ENCODE measurements around the gene YTHDF1.

YTHDF1 gene

GRCh38 chr20:63204362-63204761 is 11.6 kb downstream of the YTHDF1 start:
- no peak for DNase-seq

- no peak for DNase-seq
Observed at GRCh38 chr20:63202811-63203526, 13.0 kb downstream of the YTHDF1 start.

DNA sequence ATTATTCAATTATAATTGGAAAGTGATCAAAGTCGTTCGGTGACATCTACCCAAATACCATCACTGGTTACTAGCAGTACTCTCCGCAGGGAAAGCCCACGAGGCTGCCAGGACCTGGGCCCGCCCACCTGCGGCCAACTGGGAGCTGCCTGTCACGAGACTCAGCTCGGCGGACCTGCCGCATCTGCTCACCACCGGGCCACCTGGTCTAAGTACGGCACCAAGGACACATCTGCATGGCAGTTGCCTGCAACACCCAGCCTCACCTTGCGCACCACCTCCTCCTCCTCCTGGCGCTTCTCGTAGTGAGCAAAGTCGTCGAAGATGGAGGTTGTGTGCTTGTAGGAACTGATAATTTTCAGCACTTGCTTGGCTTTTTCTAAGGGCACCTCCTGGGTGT is 13.9 kb downstream of the YTHDF1 start:
- no peak for DNase-seq

DNA sequence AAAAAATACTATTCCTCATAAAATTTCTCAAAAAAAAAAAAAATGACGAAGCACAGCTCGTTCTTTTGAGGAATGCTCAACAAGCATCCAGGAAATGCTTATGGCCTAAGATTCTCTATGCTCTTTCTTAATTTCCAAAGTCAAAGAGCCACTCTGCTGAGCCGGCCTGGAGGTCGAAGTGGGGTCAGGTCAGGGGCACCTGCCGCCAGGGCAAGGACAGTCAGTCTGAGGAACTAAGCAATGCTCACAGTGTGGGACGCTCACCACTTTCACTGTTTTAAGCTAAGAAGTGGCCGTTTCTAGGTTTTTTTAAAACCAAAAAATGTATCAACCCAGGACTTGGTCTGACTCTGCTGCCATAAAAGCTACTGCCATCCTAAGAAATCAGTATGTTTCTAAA is 17.3 kb downstream of the YTHDF1 start:
- DNase-seq: no peak

- DNase-seq: no peak
Observed at GRCh38 chr20:63196768-63197470, 19.0 kb downstream of the YTHDF1 start.

DNA sequence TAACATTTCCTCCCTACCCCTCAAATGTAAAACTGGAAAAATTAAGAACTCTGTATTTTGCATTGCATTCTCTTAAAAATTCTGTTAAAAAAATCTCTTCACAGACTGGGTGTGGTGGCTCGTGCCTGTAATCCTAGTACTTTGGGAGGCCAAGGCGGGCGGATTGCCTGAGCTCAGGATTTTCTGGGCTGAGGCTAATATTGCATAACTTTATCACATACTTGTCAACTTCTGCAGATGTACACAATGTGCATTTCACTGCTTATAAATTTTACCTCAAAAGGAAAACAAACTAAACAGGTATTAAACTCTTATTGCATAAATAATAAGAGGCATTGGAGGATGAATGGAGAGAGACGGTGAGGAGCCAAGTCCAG is 21.1 kb downstream of the YTHDF1 start:
- no peak for DNase-seq

- no peak for DNase-seq
Observed at GRCh38 chr20:63194007-63194796, 21.7 kb downstream of the YTHDF1 start.

DNA sequence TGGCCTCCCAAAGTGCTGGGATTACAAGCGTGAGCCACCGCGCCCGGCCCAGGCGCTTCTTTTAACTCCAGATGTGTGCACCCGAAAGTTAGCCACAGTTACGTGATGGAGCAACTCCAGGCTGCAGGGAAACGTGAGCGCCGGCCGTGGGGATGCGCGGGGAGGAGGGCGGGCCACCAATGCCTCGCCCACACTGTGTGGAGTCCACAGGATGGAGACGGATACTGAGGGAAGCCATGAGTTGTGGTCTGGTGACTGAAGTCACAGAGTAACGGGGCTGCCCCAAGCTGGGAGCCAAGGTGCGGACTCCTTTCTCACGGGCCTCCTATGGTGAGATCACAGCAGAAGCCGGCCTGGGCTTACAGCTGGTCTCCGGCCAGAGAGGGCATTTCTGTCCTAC is 23.2 kb downstream of the YTHDF1 start:
- no peak for DNase-seq

- DNase-seq: peak; percentile 92
Observed at GRCh38 chr20:63191400-63191799, 24.5 kb downstream of the YTHDF1 start.

- DNase-seq: no peak
Observed at GRCh38 chr20:63190828-63191227, 25.1 kb downstream of the YTHDF1 start.

GRCh38 chr20:63189846-63190559 is 25.9 kb downstream of the YTHDF1 start:
- no peak for DNase-seq

GRCh38 chr20:63189322-63189642 is 26.6 kb downstream of the YTHDF1 start:
- no peak for DNase-seq

- no peak for DNase-seq
Observed at GRCh38 chr20:63188641-63189321, 27.1 kb downstream of the YTHDF1 start.

DNA sequence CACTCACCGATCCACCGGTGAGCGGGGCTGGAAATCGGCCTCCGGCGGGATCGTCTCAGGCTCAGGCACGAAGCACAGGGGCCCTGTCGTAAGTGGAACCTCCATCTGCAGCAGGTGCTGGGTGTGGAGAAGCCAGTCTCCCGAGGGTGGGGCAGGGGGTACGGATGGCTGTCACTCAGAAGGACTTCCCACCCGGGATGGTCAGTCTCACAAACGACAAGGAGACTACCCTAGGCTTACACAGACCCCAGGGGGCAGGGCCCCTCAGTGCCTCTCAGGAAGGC is 27.8 kb downstream of the YTHDF1 start:
- no peak for DNase-seq

DNA sequence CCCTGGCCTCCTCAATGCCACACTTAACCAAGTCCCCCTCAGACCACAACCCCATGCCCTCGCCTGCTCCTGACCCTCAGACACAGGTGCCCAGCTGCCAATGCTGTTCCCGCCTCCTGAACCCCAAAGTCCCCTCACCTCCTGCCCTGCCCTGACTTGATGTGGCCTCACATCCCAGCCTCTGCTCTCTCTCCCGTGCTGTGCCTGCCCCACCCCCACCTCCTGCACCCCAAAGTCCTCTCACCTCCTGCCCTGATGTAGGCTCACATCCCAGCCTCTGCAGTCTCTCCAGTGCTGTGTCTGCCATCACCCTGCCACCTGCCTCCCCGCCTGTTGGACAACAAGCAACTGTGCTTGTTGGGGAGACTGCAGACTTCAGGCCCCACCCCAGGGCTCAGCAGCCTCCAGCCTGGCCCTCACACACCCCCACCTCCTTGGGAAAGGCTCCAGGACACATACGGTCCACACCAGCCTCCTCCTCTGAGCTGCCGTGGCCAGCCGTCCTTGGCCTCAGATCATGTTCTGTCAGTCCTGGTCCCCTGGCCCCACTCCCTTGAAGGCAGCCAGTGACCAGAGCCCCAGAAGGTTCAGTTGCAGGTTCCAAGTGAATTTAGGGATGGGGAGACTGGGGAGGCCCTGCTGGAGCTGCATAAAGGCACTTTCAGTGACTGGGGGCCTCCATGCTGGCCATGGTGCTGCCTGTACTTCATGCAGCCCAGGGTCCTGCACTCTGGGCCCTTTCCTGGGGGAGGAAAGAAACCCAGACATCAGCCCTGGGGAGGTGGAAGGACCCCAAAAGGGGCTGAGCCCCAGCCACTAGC is 28.4 kb downstream of the YTHDF1 start:
- no peak for DNase-seq

DNA sequence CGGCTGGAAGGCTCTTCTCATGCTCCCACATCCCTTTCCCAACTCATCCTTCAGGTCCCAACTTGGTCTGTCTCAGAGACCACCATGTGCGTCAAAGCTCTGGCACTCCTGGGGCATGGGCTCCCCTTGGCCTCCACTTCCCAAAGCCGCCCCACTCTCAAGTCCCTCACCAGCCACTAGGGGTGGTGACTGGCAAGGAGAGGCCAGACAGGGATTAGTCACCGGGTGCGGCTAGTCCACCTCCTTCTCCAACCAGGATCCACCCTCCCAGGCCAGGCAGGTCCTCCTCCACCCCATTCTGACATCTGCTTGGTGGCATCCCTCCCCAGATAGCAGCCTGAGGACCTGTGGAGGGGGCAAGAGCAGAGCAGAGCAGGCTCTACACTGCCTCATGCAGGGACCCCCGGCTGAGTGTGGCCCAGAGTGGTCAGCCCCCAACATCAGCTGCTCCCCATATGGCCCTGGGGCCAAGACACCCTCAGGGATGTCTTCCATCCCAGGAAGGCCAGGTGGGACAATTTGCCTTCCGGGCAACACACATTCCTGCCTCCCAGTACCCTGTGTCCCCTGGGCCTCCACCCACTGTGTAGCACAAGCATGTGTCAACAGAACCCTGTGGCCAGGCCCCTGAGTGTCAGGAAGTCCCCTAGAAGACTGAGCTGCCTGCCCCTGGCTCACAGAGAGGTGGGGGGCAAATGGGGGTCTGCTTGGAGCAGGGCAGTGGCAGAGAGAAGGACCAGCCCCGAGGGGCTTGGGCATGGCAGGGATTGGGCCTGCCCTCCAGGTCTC is 29.2 kb downstream of the YTHDF1 start:
- DNase-seq: no peak

DNA sequence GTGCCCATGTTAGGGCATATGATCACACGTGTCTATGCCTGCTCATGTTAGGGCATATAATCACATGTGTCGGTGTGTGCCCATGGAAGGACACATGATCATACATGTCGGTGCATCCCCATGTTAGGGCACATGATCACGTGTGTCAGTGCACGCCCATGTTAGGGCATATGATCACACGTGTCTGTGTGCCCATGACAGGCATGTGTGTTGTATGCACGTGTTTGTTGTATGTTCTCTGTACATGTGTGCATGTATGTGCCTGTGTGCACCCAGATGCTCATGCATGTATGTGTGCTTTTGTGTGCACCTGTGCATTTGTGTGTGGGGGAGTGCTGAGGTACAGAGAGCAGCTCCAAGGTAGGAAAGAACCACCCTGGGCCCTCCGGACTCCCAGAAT is 29.8 kb downstream of the YTHDF1 start:
- no peak for DNase-seq

- DNase-seq: no peak
Observed at GRCh38 chr20:63185215-63185796, 30.6 kb downstream of the YTHDF1 start.

- no peak for DNase-seq
Observed at GRCh38 chr20:63183422-63184146, 32.3 kb downstream of the YTHDF1 start.

DNA sequence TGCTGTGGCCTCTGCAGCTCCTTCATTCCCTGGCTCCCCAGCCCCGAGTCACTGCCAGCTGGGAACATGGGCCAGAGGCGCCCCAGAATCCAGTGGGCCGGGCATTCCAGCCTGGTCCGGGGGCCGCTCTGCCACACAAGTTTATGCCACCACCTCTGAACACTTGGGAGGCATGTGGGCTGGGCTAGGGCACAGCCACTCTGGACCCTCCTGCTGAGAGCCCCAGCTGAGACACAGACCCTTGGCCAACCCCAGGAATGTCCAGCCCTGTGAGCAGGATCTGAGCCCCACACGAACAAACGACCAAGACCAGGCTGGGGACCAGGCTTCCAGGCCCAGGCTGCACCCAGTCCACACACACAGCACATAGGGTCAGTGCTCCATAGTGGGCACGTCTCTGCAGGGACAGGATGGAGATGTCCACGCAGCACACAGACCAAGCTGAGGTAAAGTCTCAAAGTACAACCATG is 33.0 kb downstream of the YTHDF1 start:
- DNase-seq: no peak

All from NCI-H1694 (cell line).